ENCODE measurements around the gene SSBP4. TPM values are rescaled to one million over a fixed set of nuclear protein-coding genes. Genes with fewer than 3 reads are reported as not detected.

SSBP4 gene
- 65.4 and 73.2 TPM in 2 replicates for total RNA-seq

DNA sequence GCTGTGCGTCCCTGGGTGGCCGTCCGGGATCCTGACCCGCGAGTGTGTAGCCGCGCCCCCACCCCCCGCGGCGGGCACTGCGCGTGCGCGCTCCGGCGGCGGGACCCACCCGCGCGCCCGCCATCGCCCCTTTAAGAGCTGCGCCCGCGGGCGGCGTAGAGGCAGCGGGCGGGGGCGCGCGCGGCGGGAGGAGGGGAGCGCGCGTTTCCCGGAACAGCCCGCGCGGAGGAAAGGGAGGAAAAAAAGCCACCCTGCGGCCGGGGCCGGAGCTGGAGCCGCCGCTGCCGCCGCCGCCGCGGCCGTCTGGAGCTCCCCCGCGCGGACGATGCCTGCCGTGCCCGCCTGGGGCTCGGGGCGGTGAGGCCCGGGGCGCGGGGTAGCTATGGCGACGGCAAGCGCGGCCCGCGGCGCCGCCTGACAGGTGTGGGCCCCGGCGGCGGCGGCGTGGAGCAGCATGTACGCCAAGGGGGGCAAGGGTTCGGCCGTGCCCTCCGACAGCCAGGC, at the start of gene SSBP4:
SSBP4 (plus strand) TSS at position 204 of the 504 bp plus-strand sequence; CDS start at position 455, 251 bp downstream.

DNA sequence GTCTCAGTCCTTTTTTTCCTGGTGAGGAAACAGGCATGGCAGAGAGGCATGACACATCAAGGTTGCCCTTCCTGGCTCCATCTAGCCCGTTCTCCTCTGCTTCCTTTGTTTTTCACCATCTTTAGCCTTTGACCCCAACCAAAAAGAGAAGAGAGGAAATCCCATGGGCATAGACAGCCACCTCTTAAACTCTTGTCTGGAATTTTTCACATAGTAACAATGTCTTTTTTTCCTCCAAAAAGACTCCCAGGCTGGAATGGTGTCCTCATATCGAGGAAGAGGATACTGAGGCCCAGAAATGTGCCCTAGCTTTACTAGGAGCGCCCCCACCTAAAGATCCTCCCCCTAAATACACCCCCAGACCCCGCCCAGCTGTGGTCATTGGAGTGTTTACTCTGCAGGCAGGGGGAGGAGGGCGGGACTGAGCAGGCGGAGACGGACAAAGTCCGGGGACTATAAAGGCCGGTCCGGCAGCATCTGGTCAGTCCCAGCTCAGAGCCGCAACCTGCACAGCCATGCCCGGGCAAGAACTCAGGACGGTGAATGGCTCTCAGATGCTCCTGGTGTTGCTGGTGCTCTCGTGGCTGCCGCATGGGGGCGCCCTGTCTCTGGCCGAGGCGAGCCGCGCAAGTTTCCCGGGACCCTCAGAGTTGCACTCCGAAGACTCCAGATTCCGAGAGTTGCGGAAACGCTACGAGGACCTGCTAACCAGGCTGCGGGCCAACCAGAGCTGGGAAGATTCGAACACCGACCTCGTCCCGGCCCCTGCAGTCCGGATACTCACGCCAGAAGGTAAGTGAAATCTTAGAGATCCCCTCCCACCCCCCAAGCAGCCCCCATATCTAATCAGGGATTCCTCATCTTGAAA, 33.3 kb upstream of the SSBP4 start, which contains the start of gene GDF15:
GDF15 (plus strand) TSS at position 484 of the 868 bp plus-strand sequence; CDS start at position 516, 32 bp downstream.

DNA sequence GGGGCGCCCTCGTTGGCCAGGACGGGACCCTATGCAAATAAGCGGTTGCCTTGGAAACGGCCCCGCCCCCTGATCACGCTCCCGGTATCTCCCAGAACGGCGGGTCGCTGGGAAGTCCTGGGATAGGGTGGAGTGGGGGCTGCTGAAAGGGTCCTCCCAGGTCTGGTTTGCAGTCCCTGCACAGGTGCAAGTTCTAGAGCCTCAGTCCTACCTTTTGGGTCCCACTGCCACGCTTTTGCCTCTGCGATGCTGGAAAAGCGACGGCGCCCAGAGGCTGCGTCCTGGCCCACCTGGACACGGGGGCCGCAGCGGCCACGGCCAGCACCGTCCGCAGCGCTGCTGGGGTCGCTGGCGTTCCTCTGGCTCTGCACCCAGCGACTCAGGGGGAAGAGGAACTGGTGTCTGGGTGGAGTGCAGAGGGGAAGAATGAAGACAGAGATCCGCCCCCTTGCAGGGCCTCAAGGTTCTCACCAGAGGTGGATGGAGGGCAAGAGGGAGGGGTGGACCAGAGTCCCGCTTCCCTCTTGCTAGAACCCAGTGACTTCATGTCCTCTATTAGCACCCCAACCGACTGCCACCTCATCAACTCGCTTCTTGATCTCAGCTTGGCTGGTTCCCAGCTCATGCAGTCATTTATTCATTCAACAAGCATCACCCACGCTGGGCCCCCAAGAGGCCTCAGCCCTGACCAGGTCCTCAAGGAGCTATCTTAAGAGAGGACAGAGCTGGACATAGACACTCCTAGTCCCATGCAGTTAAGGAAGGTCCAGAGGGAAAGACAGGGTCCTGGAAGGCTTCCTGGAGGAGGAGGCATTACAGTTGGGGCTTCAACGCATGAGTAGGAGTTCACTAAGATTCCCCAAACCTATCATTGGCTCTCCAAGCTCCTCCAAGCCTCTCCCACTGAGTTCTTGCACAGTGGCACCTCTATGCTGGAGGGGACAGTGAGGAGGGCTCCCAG, 21.7 kb upstream of the SSBP4 start, which contains the start of gene LRRC25:
LRRC25 (minus strand) TSS at position 381 of the 961 bp plus-strand sequence. CDS start 659 bp downstream, outside the sequence.

DNA sequence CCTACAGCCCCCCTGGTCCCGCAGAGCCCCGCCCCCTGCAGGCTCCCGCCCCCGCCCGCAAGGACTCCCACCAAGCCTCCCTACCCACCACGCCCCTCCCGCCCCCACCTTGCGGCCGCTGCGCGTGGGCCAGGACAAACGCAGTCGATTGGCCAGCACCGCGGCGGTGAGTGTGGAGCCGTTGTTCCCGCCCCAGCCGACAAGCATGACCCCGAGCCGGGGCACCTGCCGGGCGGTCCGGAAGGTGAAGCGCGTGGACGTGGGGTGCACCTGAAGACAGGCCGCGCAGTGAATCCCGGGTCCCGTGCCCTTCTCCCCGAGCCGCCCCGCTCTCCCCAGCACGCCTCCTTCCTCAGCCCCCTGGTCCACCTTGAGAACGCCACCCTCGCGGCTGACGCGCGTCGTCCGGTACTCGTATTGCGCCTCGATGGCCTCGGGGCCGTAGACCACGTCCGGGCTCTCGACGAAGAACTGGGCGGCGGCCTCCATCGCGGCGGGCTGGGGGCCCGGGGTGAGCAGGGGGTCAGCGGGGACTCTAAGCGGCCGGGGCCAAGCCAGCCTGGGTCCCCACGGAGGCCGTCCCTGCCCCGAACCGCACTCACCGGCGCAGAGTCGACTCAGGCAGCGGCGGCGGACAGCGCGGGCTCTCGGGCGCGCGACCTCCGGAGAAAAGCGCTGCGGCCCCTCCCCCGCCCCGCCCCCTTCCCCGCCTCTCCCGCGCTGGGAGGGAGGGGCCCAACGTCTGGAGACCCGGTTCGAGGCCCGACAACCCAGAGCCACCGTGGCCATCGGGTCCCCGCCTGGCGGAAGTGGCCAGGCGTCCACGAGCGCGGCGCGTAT, 18.5 kb downstream of the SSBP4 start, which contains the start of gene ISYNA1:
ISYNA1 (minus strand) TSS at position 643 of the 840 bp plus-strand sequence; CDS start at position 489, 154 bp downstream.

Other genes with a start within 250 kb of the SSBP4 start
- 22.6 and 27.0 TPM in 2 replicates for gene IFI30, start 245.6 kb upstream of the SSBP4 start, total RNA-seq
- gene MPV17L2, start 226.2 kb upstream of the SSBP4 start, total RNA-seq = 77.5 and 113 TPM in 2 replicates
- 0.19 and 0.23 TPM in 2 replicates for gene RAB3A, start 215.4 kb upstream of the SSBP4 start, total RNA-seq
- not detected in 2 replicates for gene PDE4C, start 193.0 kb upstream of the SSBP4 start, total RNA-seq
- under 0.01 TPM in 1 of 2 replicates, not detected in the other for gene IQCN, start 144.9 kb upstream of the SSBP4 start, total RNA-seq
- gene JUND, start 137.8 kb upstream of the SSBP4 start, total RNA-seq = 108 and 149 TPM in 2 replicates
- gene LSM4, start 96.3 kb upstream of the SSBP4 start, total RNA-seq = 465 and 615 TPM in 2 replicates
- gene PGPEP1, start 78.8 kb upstream of the SSBP4 start, total RNA-seq = 5.2 and 5.6 TPM in 2 replicates
- 2.2 and 30.3 TPM in 2 replicates for gene GDF15, start 33.2 kb upstream of the SSBP4 start, total RNA-seq
- not detected in 2 replicates for gene LRRC25, start 21.8 kb upstream of the SSBP4 start, total RNA-seq
- 14.0 and 15.5 TPM in 2 replicates for gene ISYNA1, start 18.7 kb downstream of the SSBP4 start, total RNA-seq
- gene ELL, start 102.7 kb downstream of the SSBP4 start, total RNA-seq = 16.2 and 20.6 TPM in 2 replicates
- 300 and 360 TPM in 2 replicates for gene FKBP8, start 124.2 kb downstream of the SSBP4 start, total RNA-seq
- 176 and 181 TPM in 2 replicates for gene KXD1, start 138.5 kb downstream of the SSBP4 start, total RNA-seq
- 814 and 912 TPM in 2 replicates for gene UBA52, start 152.5 kb downstream of the SSBP4 start, total RNA-seq
- gene REX1BD, start 169.4 kb downstream of the SSBP4 start, total RNA-seq = 147 and 161 TPM in 2 replicates
- gene CRLF1, start 187.4 kb downstream of the SSBP4 start, total RNA-seq = 0.31 and 1.1 TPM in 2 replicates
- not detected in 2 replicates for gene TMEM59L, start 193.5 kb downstream of the SSBP4 start, total RNA-seq
- 2.7 and 5.9 TPM in 2 replicates for gene KLHL26, start 217.6 kb downstream of the SSBP4 start, total RNA-seq